Fibroblast of lung (primary cell): ENCODE results near the gene CCM2.

Source experiments
- CTCF ChIP-seq, 2 donors: IDR thresholded peaks in 1 of 2; conservative IDR thresholded peaks in 1 of 2; 1 replicate in 1 of 2; 2 replicates in 1 of 2; pipeline ENCODE4 v1.5.1; 2011 to 2012; ENCODE audit warnings: low read length in 2 of 2, control low read depth in 1 of 2, inconsistent platforms in 1 of 2, low read depth in 1 of 2, mild to moderate bottlenecking in 1 of 2
- EZH2 ChIP-seq: IDR thresholded peaks from 2 replicates; pipeline ENCODE4 v1.5.1; 2012; ENCODE audit warnings: low read length, control low read depth, mild to moderate bottlenecking; ENCODE audit errors: missing control alignments

- TF ChIP-seq CTCF (conservative IDR thresholded peaks at IDR 0.05 in 1 of 2, IDR thresholded peaks at IDR 0.05 in 1 of 2; ENCODE audit: low read depth in 1 of 2, low read length in 2 of 2): no peak
- no peak for TF ChIP-seq EZH2
Observed at GRCh38 chr7:44975331-44976039, 24.5 kb upstream of the CCM2 start.
